Panc1 (cell line): Measurements from ENCODE around the gene MARK4.

Experiments
- CTCF ChIP-seq: fragments of 450-650 bp; IDR thresholded peaks from 2 replicates; pipeline ENCODE4 v1.5.1; 2017; ENCODE audit warnings: mild to moderate bottlenecking
- POLR2AphosphoS5 ChIP-seq: IDR thresholded peaks from 2 replicates; pipeline ENCODE4 v1.6.1; 2012; ENCODE audit warnings: mild to moderate bottlenecking, low read depth, low read length, moderate library complexity
- REST ChIP-seq, 2 experiments: IDR thresholded peaks; 2 replicates each; pipeline ENCODE4 v1.6.1; 2011 to 2012; ENCODE audit warnings: low read depth in 2 of 2, control low read depth in 1 of 2, low read length in 1 of 2, mild to moderate bottlenecking in 1 of 2, moderate library complexity in 1 of 2; ENCODE audit not compliant: insufficient read depth in 1 of 2

GRCh38 chr19:45303269-45304060, 52.4 kb downstream of the MARK4 start:
- TF ChIP-seq POLR2AphosphoS5 (no peak), REST (IDR thresholded peaks at IDR 0.05; ENCODE audit: insufficient read depth in 1 of 2, low read depth in 2 of 2, low read length in 1 of 2) (no peak), CTCF (no peak)
